HEK293T (cell line): Measurements from ENCODE around the gene KCNJ13.
"Not testable (repeated sequence)": the region's sequence is repeated elsewhere in the genome, so short reads cannot be mapped to it uniquely, and the experiment has no call there.

Experiments used
- CTCF ChIA-PET: fragments of 350-600 bp; formaldehyde crosslinking; extraction: SDS; loops from one replicate; lab custom pipeline; 2021; ENCODE audit warnings: antibody characterized with exemption, inconsistent platforms; lab: Yijun Ruan, JAX
- POLR2A ChIA-PET: fragments of 350-600 bp; formaldehyde crosslinking; extraction: SDS; loops from one replicate; lab custom pipeline; 2020; ENCODE audit warnings: antibody characterized with exemption, inconsistent platforms; lab: Yijun Ruan, JAX
- DNase-seq: peaks from one replicate; pipeline ENCODE4 v3.0.0; 2012; ENCODE audit warnings: mixed read lengths; ENCODE audit errors: extremely low spot score
- ARNT ChIP-seq: fragments of 450-650 bp; IDR thresholded peaks from 2 replicates; pipeline ENCODE4 v1.6.1; 2017; ENCODE audit warnings: mild to moderate bottlenecking
- BHLHE40 ChIP-seq: fragments of 450-650 bp; IDR thresholded peaks from 2 replicates; pipeline ENCODE4 v1.6.1; 2016; ENCODE audit warnings: mild to moderate bottlenecking, moderate library complexity, borderline replicate concordance
- ELF4 ChIP-seq: fragments of 450-650 bp; IDR thresholded peaks from 2 replicates; pipeline ENCODE4 v1.6.1; 2017; ENCODE audit warnings: antibody characterized with exemption
- FOXA1 ChIP-seq: fragments of 450-650 bp; IDR thresholded peaks from 2 replicates; pipeline ENCODE4 v1.6.1; 2016; ENCODE audit warnings: mild to moderate bottlenecking
- FOXK2 ChIP-seq: fragments of 450-650 bp; IDR thresholded peaks from 2 replicates; pipeline ENCODE4 v1.6.1; 2016; ENCODE audit warnings: mild to moderate bottlenecking
- FOXM1 ChIP-seq: fragments of 450-650 bp; IDR thresholded peaks from 2 replicates; pipeline ENCODE4 v1.6.1; 2017; ENCODE audit warnings: mild to moderate bottlenecking, borderline replicate concordance
- HDGF ChIP-seq: fragments of 450-650 bp; IDR thresholded peaks from 2 replicates; pipeline ENCODE4 v1.6.1; 2017; ENCODE audit warnings: antibody characterized with exemption, borderline replicate concordance
- L3MBTL2 ChIP-seq: fragments of 450-650 bp; conservative IDR thresholded peaks from 2 replicates; pipeline ENCODE4 v1.6.1; 2016; ENCODE audit warnings: mild to moderate bottlenecking
- LEF1 ChIP-seq: fragments of 450-650 bp; IDR thresholded peaks from 2 replicates; pipeline ENCODE4 v1.6.1; 2017; ENCODE audit warnings: mild to moderate bottlenecking, borderline replicate concordance
- NFRKB ChIP-seq: fragments of 450-650 bp; IDR thresholded peaks from 2 replicates; pipeline ENCODE4 v1.6.1; 2016; ENCODE audit warnings: mild to moderate bottlenecking, moderate library complexity
- SP1 ChIP-seq: fragments of 450-650 bp; IDR thresholded peaks from 2 replicates; pipeline ENCODE4 v1.6.1; 2017
- SUZ12 ChIP-seq: fragments of 450-650 bp; IDR thresholded peaks from 2 replicates; pipeline ENCODE4 v1.6.1; 2016; ENCODE audit warnings: mild to moderate bottlenecking
- TARDBP ChIP-seq: fragments of 450-650 bp; IDR thresholded peaks from 2 replicates; pipeline ENCODE4 v1.6.1; 2016
- ZNF384 ChIP-seq: fragments of 450-650 bp; IDR thresholded peaks from 2 replicates; pipeline ENCODE4 v1.6.1; 2016
- TF ChIP-seq, protein P1 (sequence below): fragments of 450-650 bp; IDR thresholded peaks from 2 replicates; pipeline ENCODE4 v1.6.1; 2016

Gene KCNJ13

DNA sequence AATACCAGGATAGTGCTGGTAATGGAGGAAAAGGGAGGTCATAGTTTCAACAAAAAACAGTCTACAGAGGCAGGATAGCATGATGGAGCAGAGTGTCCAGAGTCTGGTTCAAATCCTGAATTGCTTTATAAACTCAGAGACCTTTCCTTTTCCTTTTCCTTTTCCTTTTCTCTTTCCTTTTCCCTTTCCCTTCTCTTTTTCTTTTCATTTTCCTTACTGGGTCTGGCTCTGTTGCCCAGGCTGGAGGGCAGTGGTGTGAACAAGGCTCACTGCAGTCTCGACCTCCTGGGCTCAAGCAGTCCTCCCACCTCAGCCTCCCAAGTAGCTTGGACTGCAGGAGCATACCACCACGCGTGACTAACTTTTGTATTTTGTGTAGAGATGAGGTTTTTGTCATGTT, 47.6 kb downstream of the KCNJ13 start:
- ChIA-PET POLR2A (no interaction called here), CTCF (no interaction called here)
- TF ChIP-seq SUZ12 (no peak), ARNT (no peak)
- no peak for DNase-seq

DNA sequence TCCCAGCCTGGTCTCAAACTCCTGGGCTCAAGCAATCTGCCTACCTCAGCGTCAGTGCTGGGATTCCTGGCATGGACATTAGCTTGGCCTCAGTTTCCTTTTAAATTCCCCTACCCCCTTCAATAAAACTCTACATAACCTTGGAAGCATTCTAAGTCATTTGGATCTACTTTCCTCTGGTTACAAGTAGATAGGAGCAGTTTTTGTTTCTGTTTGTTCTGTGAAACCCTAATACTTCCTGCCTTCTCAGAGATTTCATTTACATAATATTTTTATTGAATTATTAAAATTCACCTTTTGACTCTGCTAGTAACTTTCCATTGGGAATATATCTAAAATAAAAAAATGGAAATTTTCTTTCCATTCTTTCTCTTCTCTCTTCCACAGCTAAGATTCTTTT, 53.3 kb downstream of the KCNJ13 start:
- no peak for TF ChIP-seq FOXM1
- no peak for TF ChIP-seq FOXA1
- TF ChIP-seq NFRKB, result no peak
- no peak for TF ChIP-seq BHLHE40
- TF ChIP-seq SP1, result no peak
- TF ChIP-seq L3MBTL2, result no peak
- TF ChIP-seq, protein P1, sequence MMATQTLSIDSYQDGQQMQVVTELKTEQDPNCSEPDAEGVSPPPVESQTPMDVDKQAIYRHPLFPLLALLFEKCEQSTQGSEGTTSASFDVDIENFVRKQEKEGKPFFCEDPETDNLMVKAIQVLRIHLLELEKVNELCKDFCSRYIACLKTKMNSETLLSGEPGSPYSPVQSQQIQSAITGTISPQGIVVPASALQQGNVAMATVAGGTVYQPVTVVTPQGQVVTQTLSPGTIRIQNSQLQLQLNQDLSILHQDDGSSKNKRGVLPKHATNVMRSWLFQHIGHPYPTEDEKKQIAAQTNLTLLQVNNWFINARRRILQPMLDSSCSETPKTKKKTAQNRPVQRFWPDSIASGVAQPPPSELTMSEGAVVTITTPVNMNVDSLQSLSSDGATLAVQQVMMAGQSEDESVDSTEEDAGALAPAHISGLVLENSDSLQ, result no peak
- no peak for TF ChIP-seq ZNF384
- no peak for TF ChIP-seq FOXK2
- TF ChIP-seq TARDBP, result no peak
- no peak for TF ChIP-seq LEF1
- TF ChIP-seq ELF4, result no peak
- no peak for TF ChIP-seq SUZ12
- no peak for TF ChIP-seq HDGF
- TF ChIP-seq ARNT, result no peak
- CTCF ChIA-PET, result no interaction called here
- POLR2A ChIA-PET, result no interaction called here
- DNase-seq, result no peak

DNA sequence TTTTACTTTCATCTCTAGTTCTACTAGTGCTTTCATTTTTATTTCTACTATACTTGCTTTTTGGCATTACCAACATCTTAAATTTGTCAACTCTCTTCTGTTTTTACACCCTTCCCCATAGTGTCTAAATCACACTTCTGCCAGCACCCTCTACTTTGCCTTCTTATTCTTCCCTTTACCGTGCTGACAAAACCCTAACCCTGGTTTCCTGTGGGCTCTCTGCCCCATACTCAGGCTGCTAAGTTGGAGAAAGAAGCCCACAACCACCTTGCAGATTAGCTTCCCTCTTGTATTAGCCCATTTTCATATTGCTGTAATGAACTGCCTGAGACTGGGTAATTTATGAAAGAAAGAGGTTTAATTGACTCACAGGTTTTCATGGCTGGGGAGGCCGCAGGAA, 54.5 kb downstream of the KCNJ13 start:
- ChIA-PET POLR2A (interaction anchor here (0.6 kb wide), 1 partner anchor 25 kb away, joined by 3 read pairs; no protein-coding TSS in a partner anchor), CTCF (no interaction called here)
- TF ChIP-seq, protein P1, result no peak
- TF ChIP-seq L3MBTL2 (no peak), ELF4 (no peak)
- DNase-seq, result no peak

DNA sequence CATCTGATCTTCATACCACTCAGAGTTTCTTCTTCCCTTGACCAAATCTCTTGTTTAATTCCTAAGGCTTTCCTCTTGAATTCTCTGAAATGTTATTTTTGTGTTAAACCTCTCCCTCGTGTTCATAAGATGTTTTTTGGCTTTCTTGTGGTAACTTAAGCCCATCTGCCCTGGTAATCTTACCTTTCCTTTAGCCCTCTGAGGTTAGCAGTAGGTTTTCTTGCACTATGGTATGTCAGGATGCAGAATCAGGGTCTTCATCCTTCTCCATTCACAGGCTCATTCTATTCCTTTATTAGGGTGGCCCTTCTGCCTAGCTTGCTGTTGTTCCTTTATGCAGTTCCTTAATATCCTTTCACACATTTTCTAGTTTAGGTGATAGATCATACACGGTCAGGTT, 55.1 kb downstream of the KCNJ13 start:
- POLR2A ChIA-PET, result no interaction called here
- DNase-seq, result no peak
- TF ChIP-seq LEF1 (no peak), SP1 (no peak), ELF4 (no peak), NFRKB (no peak)
- CTCF ChIA-PET, result no interaction called here

DNA sequence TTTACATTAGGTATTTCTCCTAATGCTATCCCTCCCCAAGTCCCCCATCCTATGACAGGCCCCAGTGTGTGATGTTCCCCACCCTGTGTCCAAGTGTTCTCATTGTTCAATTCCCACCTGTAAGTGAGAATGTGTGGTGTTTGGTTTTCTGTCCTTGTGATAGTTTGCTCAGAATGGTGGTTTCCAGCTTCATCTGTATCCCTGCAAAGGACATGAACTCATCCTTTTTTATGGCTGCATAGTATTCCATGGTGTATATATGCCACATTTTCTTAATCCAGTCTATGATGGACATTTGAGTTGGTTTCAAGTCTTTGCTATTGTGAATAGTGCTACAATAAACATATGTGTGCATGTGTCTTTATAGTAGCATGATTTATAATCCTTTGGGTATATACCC, 56.3 kb downstream of the KCNJ13 start:
- POLR2A ChIA-PET, CTCF ChIA-PET, DNase-seq: not testable (repeated sequence)
